B cell (primary cell): ENCODE measurements around the gene PLSCR5. TPM values are rescaled to one million over a fixed set of nuclear protein-coding genes. Genes with fewer than 3 reads are reported as not detected.

Source experiments
- ATAC-seq: fragments of 200-7000 bp; cut with Tn5 transposase; one replicate; pipeline ENCODE4 v1.10.0; 2021; ENCODE audit warnings: low read depth, mild to moderate bottlenecking, moderate number of reproducible peaks, moderate library complexity
- CTCF ChIA-PET: fragments of 350-600 bp; sonication (Branson Sonifier 250); formaldehyde crosslinking; loops from one replicate; lab custom pipeline; 2021; ENCODE audit warnings: antibody characterized with exemption, inconsistent platforms; lab: Charles Lee
- POLR2A ChIA-PET: fragments of 350-600 bp; sonication (Branson Sonifier 250); formaldehyde crosslinking; loops from one replicate; lab custom pipeline; 2021; ENCODE audit warnings: antibody characterized with exemption; lab: Charles Lee
- DNase-seq: peaks from one replicate; pipeline ENCODE4 v3.0.0; 2013
- H2AFZ ChIP-seq: 2 replicates; pipeline ENCODE4 v1.6.1; 2012; ENCODE audit warnings: mild to moderate bottlenecking, low read depth, low read length; ENCODE audit not compliant: insufficient read depth, poor library complexity, severe bottlenecking
- H3K27ac ChIP-seq, 2 donors: 1 replicate in 1 of 2; 2 replicates in 1 of 2; pipeline ENCODE4 v1.5.1; 2012 to 2013; ENCODE audit warnings: low read length in 2 of 2, mild to moderate bottlenecking in 2 of 2, moderate library complexity in 1 of 2
- H3K27me3 ChIP-seq, 4 experiments: fragments of 200-600 bp in 1 of 4; sonication (generic) in 1 of 4; replicated peaks in 1 of 4; 1 replicate in 2 of 4; 2 replicates in 2 of 4; pipeline versions ENCODE4 v1.6.1 to v1.7.0; 2013 to 2016; ENCODE audit warnings: low read length in 3 of 4, mild to moderate bottlenecking in 2 of 4, mixed read lengths in 1 of 4, moderate library complexity in 1 of 4; ENCODE audit not compliant: insufficient read depth in 4 of 4, control insufficient read depth in 3 of 4; ENCODE audit errors: control extremely low read depth in 1 of 4
- H3K36me3 ChIP-seq, 2 experiments: replicated peaks in 1 of 2; 1 replicate in 1 of 2; 2 replicates in 1 of 2; pipeline versions ENCODE4 v1.6.1 to v1.7.1; 2013; ENCODE audit warnings: low read length in 1 of 2; ENCODE audit not compliant: insufficient read depth in 2 of 2, control insufficient read depth in 1 of 2; ENCODE audit errors: control extremely low read depth in 1 of 2, extremely low read depth in 1 of 2
- H3K4me1 ChIP-seq, 2 donors: fragments of 200-600 bp in 1 of 2; sonication (generic) in 1 of 2; 1 replicate in 1 of 2; 2 replicates in 1 of 2; pipeline versions ENCODE4 v1.5.1 to v1.6.1; 2013 to 2017; ENCODE audit warnings: low read length in 2 of 2; ENCODE audit not compliant: control insufficient read depth in 2 of 2, insufficient read depth in 2 of 2
- H3K4me2 ChIP-seq: replicated peaks from 2 replicates; pipeline ENCODE3; 2012; ENCODE audit warnings: mild to moderate bottlenecking, low read depth, low read length; ENCODE audit not compliant: poor library complexity, severe bottlenecking
- H3K4me3 ChIP-seq, 5 experiments: fragments of 200-600 bp in 1 of 5; sonication (generic) in 1 of 5; 1 replicate in 3 of 5; 2 replicates in 2 of 5; pipeline versions ENCODE4 v1.5.1 to v1.7.0; 2011 to 2016; ENCODE audit warnings: low read length in 4 of 5, mild to moderate bottlenecking in 4 of 5, low read depth in 2 of 5, control low read depth in 1 of 5, moderate library complexity in 1 of 5; ENCODE audit not compliant: insufficient read depth in 1 of 5; ENCODE audit errors: control extremely low read depth in 1 of 5, extremely low read depth in 1 of 5
- H3K79me2 ChIP-seq: fragments of 200-600 bp; sonication (generic); one replicate; pipeline ENCODE4 v1.6.0; 2016; ENCODE audit warnings: low read length; ENCODE audit not compliant: control insufficient read depth, insufficient read depth
- H3K9ac ChIP-seq: fragments of 200-600 bp; sonication (generic); 2 replicates; pipeline ENCODE4 v1.6.1; 2017; ENCODE audit warnings: mild to moderate bottlenecking, low read length, moderate library complexity
- H3K9me3 ChIP-seq, 3 donors: one replicate each; pipeline versions ENCODE4 v1.6.1 to v1.7.1; 2013; ENCODE audit warnings: low read length in 2 of 3; ENCODE audit not compliant: control insufficient read depth in 2 of 3, insufficient read depth in 1 of 3; ENCODE audit errors: control extremely low read depth in 1 of 3
- H4K20me1 ChIP-seq: 2 replicates; pipeline ENCODE4 v1.6.0; 2012; ENCODE audit warnings: mild to moderate bottlenecking, low read length; ENCODE audit not compliant: insufficient read depth, control insufficient read depth, poor library complexity, severe bottlenecking
- H3K27ac Mint-ChIP-seq: one replicate; pipeline ENCODE4 v1.8.0; 2021; ENCODE audit warnings: mixed read lengths
- H3K27me3 Mint-ChIP-seq: one replicate; pipeline ENCODE4 v1.8.0; 2021; ENCODE audit warnings: mixed read lengths
- H3K4me1 Mint-ChIP-seq: one replicate; pipeline ENCODE4 v1.8.0; 2021; ENCODE audit warnings: mixed read lengths
- H3K4me3 Mint-ChIP-seq: one replicate; pipeline ENCODE4 v1.8.0; 2021; ENCODE audit warnings: mixed read lengths
- H3K9me3 Mint-ChIP-seq: one replicate; pipeline ENCODE4 v1.8.0; 2022; ENCODE audit warnings: mixed read lengths; ENCODE audit not compliant: insufficient read depth
- CTCF ChIP-seq: fragments of 200-600 bp; IDR thresholded peaks from one replicate; pipeline ENCODE4 v1.8.0; 2022; ENCODE audit warnings: antibody characterized with exemption, mild to moderate bottlenecking
- EZH2 ChIP-seq: IDR thresholded peaks from 2 replicates; pipeline ENCODE4 v1.6.1; 2012; ENCODE audit warnings: borderline replicate concordance, low read depth, mild to moderate bottlenecking, moderate library complexity, low read length; ENCODE audit not compliant: insufficient read depth, poor library complexity, severe bottlenecking
- WGBS: methylation state at CpG from one replicate; pipeline ENCODE4 v1.1.5; 2013; ENCODE audit warnings: missing lambda C conversion rate; ENCODE audit not compliant: insufficient coverage; 5-methylcytosine and 5-hydroxymethylcytosine counted together
- intact Hi-C: fragments of 100-400 bp; cut with micrococcal nuclease; formaldehyde crosslinking; loops from one replicate; pipeline ENCODE4 v1.10.0; 2022
- polyA plus RNA-seq: library from polyadenylated mRNA; depleted of rRNA; stranded (reverse); fragments of >200 nt; gene quantifications from 2 replicates; pipeline ENCODE4 v1.2.3, GENCODE V29; 2012
- total RNA-seq, 2 donors: library from RNA; stranded (reverse); fragments of 120-200 nt in 1 of 2; gene quantifications; 1 replicate in 1 of 2; 2 replicates in 1 of 2; pipeline versions ENCODE4 v1.2.3 to v1.2.4, GENCODE V29; 2013 to 2022

The PLSCR5 gene
- total and polyA plus RNA-seq, 2 donors (not counting 1 experiment from before 2014, with no cell fraction given): not detected

GRCh38 chr3:146559388-146559787 is 45.8 kb downstream of the PLSCR5 start:
- H3K9me3 ChIP-seq: peaks cover 0 to 1% (median 0%) of the 10 kb centered on the region in 3 donors
- no peaks in the 10 kb centered on the region for H3K79me2 ChIP-seq
- no peak overlapping the region for H3K4me2 ChIP-seq
- no peaks in the 10 kb centered on the region for H3K36me3 ChIP-seq
- no peaks in the 10 kb centered on the region for H3K4me1 ChIP-seq
- H3K27ac ChIP-seq: no peak overlapping the region
- intact Hi-C loops: no loop called here
- no peaks in the 10 kb centered on the region for H4K20me1 ChIP-seq
- no peaks in the 10 kb centered on the region for H3K27me3 ChIP-seq
- no peak overlapping the region for H2AFZ ChIP-seq
- no peak overlapping the region for H3K4me3 Mint-ChIP-seq
- H3K9me3 Mint-ChIP-seq: no peaks in the 10 kb centered on the region
- DNase-seq (no peak), ATAC-seq (no peak)
- TF ChIP-seq CTCF (no peak), EZH2 (no peak)
- POLR2A ChIA-PET: no interaction called here
- no peak overlapping the region for H3K27ac Mint-ChIP-seq
- CTCF ChIA-PET: interaction anchor here (1.0 kb wide), 1 partner anchor 19 kb away, joined by 3 read pairs; no protein-coding TSS in a partner anchor
- no peak overlapping the region for H3K9ac ChIP-seq
- no peaks in the 10 kb centered on the region for H3K4me1 Mint-ChIP-seq
- no peak overlapping the region for H3K4me3 ChIP-seq
- H3K27me3 Mint-ChIP-seq: peaks cover 6% of the 10 kb centered on the region
- WGBS: 93% methylated on average over 3 of the region's 3 CpGs

- Histone ChIP-seq H3K4me1 (no peaks in the 10 kb centered on the region), H3K36me3 (no peaks in the 10 kb centered on the region), H3K27me3 (no peaks in the 10 kb centered on the region), H3K9ac (no peak overlapping the region), H3K4me2 (no peak overlapping the region), H3K27ac (no peak overlapping the region), H2AFZ (no peak overlapping the region), H3K9me3 (peaks cover 0 to 1% (median 0%) of the 10 kb centered on the region in 3 donors), H3K79me2 (no peaks in the 10 kb centered on the region), H4K20me1 (no peaks in the 10 kb centered on the region), H3K4me3 (no peak overlapping the region)
- Mint-ChIP-seq H3K27me3 (peaks cover 6% of the 10 kb centered on the region), H3K4me3 (no peak overlapping the region), H3K9me3 (no peaks in the 10 kb centered on the region), H3K4me1 (no peaks in the 10 kb centered on the region), H3K27ac (no peak overlapping the region)
- ChIA-PET POLR2A (no interaction called here), CTCF (interaction anchor here (1.2 kb wide), 1 partner anchor 32 kb away, joined by 3 read pairs; no protein-coding TSS in a partner anchor)
- intact Hi-C loops: no loop called here
- WGBS: 40% methylated on average over 1 of the region's 2 CpGs
- ATAC-seq (no peak), DNase-seq (no peak)
- TF ChIP-seq CTCF (no peak), EZH2 (no peak)
Observed at GRCh38 chr3:146558781-146559180, 46.4 kb downstream of the PLSCR5 start.
